Panc1 (cell line): Measurements from ENCODE around the gene CDH23.

Experiments used
- POLR2AphosphoS5 ChIP-seq: IDR thresholded peaks from 2 replicates; pipeline ENCODE4 v1.6.1; 2012; ENCODE audit warnings: mild to moderate bottlenecking, low read depth, low read length, moderate library complexity
- TF ChIP-seq, protein P1 (sequence below): fragments of 450-650 bp; IDR thresholded peaks from 2 replicates; pipeline ENCODE4 v1.5.1; 2017; ENCODE audit warnings: mild to moderate bottlenecking
- TF ChIP-seq, protein P2 (sequence below), 2 experiments: IDR thresholded peaks; 2 replicates each; pipeline ENCODE4 v1.6.1; 2011 to 2012; ENCODE audit warnings: low read depth in 2 of 2, control low read depth in 1 of 2, low read length in 1 of 2, mild to moderate bottlenecking in 1 of 2, moderate library complexity in 1 of 2; ENCODE audit not compliant: insufficient read depth in 1 of 2

DNA sequence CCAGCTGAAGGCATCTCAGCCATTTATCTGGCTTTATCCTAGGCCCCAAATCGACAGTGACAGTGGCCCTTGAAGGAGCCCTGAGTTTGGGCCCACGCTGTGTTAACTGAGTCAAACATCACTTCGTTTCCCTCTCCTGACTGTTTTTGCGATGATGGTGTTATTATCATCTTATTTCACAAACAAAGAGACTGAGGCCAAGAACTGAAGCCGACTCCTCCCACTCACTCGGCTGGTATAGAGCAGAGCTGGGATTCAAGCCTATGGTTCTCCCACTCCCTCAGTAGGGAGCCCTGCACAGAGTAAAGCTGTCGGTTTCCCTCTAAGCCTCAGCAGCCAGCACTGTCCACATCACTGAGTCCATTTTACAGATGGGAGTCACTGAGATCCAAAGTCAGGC lies 141.0 kb downstream of the CDH23 start:
- TF ChIP-seq, protein P1, sequence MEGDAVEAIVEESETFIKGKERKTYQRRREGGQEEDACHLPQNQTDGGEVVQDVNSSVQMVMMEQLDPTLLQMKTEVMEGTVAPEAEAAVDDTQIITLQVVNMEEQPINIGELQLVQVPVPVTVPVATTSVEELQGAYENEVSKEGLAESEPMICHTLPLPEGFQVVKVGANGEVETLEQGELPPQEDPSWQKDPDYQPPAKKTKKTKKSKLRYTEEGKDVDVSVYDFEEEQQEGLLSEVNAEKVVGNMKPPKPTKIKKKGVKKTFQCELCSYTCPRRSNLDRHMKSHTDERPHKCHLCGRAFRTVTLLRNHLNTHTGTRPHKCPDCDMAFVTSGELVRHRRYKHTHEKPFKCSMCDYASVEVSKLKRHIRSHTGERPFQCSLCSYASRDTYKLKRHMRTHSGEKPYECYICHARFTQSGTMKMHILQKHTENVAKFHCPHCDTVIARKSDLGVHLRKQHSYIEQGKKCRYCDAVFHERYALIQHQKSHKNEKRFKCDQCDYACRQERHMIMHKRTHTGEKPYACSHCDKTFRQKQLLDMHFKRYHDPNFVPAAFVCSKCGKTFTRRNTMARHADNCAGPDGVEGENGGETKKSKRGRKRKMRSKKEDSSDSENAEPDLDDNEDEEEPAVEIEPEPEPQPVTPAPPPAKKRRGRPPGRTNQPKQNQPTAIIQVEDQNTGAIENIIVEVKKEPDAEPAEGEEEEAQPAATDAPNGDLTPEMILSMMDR: no peak
- TF ChIP-seq, protein P2, sequence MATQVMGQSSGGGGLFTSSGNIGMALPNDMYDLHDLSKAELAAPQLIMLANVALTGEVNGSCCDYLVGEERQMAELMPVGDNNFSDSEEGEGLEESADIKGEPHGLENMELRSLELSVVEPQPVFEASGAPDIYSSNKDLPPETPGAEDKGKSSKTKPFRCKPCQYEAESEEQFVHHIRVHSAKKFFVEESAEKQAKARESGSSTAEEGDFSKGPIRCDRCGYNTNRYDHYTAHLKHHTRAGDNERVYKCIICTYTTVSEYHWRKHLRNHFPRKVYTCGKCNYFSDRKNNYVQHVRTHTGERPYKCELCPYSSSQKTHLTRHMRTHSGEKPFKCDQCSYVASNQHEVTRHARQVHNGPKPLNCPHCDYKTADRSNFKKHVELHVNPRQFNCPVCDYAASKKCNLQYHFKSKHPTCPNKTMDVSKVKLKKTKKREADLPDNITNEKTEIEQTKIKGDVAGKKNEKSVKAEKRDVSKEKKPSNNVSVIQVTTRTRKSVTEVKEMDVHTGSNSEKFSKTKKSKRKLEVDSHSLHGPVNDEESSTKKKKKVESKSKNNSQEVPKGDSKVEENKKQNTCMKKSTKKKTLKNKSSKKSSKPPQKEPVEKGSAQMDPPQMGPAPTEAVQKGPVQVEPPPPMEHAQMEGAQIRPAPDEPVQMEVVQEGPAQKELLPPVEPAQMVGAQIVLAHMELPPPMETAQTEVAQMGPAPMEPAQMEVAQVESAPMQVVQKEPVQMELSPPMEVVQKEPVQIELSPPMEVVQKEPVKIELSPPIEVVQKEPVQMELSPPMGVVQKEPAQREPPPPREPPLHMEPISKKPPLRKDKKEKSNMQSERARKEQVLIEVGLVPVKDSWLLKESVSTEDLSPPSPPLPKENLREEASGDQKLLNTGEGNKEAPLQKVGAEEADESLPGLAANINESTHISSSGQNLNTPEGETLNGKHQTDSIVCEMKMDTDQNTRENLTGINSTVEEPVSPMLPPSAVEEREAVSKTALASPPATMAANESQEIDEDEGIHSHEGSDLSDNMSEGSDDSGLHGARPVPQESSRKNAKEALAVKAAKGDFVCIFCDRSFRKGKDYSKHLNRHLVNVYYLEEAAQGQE (IDR thresholded peaks at IDR 0.05; ENCODE audit: insufficient read depth in 1 of 2, low read depth in 2 of 2, low read length in 1 of 2): no peak
- TF ChIP-seq POLR2AphosphoS5: no peak
